HG03342 (cell line): ENCODE measurements around the gene CEP192.
"Not testable (repeated sequence)": the region's sequence is repeated elsewhere in the genome, so short reads cannot be mapped to it uniquely, and the experiment has no call there.

Source experiments
- ATAC-seq: cut with Tn5 transposase; IDR thresholded peaks from one replicate; pipeline ENCODE4 v1.9.1; 2021; ENCODE audit warnings: mild to moderate bottlenecking, moderate library complexity; ENCODE audit not compliant: unreplicated experiment

The CEP192 gene

GRCh38 chr18:12990967-12991820 is at the start of gene CEP192:
Gene CEP192 (plus strand): TSS chr18:12991362. CDS start chr18:12999425, 8,063 bp downstream.
- ATAC-seq, result peak; percentile 87

DNA sequence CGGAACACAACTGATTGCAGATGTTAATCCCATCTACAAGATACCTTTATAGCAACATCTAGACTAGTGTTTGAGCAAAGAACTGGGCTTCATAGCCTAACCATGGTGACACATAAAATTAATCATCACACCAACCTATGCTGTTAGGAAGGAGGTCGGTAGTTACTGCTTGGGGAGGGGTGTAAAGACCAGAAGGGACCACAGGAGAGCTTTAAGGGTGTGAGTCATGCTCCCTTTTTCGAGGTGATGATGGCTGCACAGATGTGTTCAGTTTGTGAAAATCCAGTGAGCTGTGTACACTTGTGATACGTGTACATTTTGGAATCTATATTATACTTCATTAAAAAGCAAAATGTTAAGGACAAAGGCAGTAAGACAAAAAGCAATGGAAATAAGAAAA is 47.9 kb upstream of the CEP192 start:
- ATAC-seq, result no peak

DNA sequence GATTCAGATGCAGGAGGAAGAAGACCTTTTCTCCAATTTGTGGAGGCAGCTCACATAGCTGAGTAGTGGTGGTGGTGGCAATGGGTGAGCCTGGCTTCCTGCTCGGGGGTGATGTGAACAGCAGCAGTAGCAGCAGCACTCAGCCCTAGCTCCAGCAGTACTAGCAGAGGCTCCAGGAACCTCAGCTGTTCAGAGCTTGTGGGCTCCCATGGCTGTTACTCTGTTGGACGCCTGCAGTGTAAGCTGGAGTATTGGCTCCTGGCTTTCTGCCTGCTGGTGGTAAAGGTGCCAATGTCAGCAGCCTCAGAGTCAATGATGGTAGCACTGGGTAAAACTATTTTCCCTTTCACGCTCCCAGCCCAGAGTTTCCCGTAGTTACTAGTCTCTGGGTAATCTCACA is 46.5 kb upstream of the CEP192 start:
- ATAC-seq, result no peak

GRCh38 chr18:12946549-12947284 is 44.4 kb upstream of the CEP192 start:
- peak; percentile 1 for ATAC-seq

GRCh38 chr18:12947285-12948049 is 43.7 kb upstream of the CEP192 start, which contains the start of gene SEH1L:
Gene SEH1L (plus strand): TSS chr18:12948011. CDS start chr18:12948122, 111 bp downstream.
- peak; percentile 73 for ATAC-seq

DNA sequence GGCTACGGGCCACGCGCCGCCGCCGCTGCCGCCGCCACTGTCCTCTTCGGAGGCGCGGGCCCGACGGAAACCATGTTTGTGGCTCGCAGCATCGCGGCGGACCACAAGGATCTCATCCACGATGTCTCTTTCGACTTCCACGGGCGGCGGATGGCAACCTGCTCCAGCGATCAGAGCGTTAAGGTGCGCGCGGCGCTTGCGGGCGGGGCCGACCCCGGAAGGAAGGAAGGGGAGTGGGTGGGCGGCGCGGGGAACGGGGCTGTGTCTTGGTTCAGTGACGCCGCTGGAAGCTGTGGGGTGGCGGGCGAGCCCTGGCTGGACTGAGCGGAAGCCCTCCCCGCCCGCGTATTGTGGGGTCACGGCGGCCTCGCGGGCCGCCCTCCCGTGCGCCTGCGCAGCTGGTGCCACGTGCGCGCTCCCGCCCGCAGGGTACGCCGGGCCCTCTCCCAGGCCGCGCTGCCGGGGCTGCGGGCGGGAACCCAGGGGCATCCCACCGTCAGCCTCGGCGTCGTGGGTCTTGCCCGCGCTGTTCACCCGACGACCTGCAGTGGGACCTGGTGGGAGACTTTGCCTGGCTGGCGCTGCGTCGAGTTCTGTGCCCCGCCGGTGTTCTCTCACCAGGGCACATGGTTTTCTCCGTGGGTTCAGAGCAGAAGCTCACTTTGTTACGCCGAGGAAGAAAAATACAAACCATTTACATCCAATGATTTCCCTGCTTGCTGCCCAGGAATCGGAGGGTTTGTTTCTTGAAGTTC is 42.9 kb upstream of the CEP192 start:
- ATAC-seq, result peak; percentile 67

GRCh38 chr18:12958478-12958877 is 32.7 kb upstream of the CEP192 start:
- ATAC-seq, result no peak

- no peak for ATAC-seq
These were observed 30.8 kb upstream of the CEP192 start for GRCh38 chr18:12960395-12960794.

GRCh38 chr18:12960853-12961397 is 30.2 kb upstream of the CEP192 start:
- ATAC-seq, result no peak

DNA sequence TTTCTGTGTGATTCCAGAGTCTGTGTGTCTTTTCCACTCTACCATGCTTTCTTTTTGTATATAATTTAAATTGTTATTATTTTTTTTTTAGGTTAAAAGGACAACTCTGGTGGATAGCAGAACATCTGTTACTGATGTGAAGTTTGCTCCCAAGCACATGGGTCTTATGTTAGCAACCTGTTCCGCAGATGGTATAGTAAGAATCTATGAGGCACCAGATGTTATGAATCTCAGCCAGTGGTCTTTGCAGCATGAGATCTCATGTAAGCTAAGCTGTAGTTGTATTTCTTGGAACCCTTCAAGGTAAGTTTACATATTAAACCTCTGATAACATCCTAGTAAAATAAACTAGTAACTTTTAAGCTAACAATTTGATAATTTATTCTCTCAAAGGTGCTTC is 28.1 kb upstream of the CEP192 start:
- ATAC-seq, result no peak

DNA sequence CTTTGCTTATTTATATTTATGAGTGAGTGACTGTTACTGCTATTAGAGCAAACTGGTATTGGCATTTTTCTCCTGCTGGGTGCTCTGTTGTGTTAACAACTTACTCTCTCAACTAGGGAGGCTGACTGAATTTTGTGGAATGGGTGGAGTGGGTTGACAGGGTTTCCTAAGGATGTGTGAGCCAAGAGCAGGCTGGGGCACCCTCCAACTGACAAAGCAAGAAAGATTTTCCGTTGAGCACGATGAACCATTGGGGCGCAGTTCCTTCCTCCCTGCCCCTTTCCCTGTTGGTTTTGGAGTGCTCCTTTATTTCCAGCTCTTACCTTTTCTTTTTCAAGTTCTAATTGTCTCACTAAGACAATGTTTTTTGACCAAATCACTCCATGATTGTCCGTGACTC is 23.0 kb upstream of the CEP192 start:
- no peak for ATAC-seq

DNA sequence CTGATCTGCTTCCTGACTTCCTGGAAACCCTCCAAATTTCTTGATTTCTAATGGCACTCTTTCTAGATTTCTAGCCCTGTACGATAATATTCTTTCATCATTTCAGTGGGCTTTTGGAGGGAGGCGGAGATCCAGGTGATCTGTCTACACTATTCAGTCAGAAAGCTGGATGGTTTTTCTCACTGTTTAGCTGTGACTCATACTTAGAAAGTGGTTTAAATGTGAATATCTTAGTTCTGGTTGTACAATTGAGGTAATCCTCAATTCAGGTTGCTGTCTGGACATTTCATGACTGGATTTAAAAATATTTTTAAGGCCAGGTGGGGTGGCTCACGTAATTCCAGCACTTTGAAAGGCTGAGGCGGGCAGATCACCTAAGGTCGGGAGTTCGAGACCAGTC is 22.5 kb upstream of the CEP192 start:
- no peak for ATAC-seq

- ATAC-seq, result no peak
These were observed 17.5 kb upstream of the CEP192 start for GRCh38 chr18:12973562-12974213.

- ATAC-seq, result no peak
These were observed 15.7 kb upstream of the CEP192 start for GRCh38 chr18:12975488-12975887.

- ATAC-seq, result no peak
These were observed 14.9 kb upstream of the CEP192 start for GRCh38 chr18:12976305-12976704.

- ATAC-seq, result not testable (repeated sequence)
These were observed 11.1 kb upstream of the CEP192 start for GRCh38 chr18:12980065-12980464.

GRCh38 chr18:12989397-12990122 is 1.6 kb upstream of the CEP192 start:
- no peak for ATAC-seq

DNA sequence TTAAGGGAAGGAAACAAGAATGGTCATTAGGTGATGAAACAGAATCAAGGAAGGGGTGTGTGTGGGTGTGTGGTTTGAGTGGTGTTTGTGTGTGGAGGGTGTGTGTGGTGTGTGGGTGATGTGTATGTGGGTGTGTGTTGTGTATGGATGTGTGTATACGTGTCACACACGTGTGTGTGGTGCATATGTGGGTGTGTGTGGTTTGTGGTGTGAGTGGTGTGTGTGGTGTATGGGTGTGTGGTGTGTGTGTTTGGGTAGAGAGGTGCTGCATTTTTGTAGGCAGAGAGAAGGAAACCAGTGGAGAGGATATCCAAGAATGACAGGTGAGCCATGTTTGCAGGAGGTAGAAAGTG is 1.1 kb upstream of the CEP192 start:
- ATAC-seq, result no peak

DNA sequence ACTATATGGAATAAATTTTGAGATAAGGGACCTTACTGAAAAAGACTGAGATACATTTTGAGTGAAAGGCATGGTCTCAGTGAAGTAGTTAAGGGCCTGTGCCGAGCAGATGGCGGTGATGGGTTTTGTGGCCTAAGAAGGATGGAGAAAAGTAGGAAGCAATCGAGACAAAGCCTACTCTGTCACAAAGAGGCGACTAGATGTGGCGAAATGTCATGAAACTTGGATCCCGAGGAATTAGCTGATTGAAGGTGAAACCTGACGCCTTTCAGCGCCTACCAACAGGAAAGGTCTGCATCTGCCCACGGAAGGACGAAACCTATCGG is 558 bp upstream of the CEP192 start:
- peak; percentile 2 for ATAC-seq
